Stimulated activated CD8-positive, alpha-beta memory T cell treated with anti-CD3 and anti-CD28 coated beads, Interleukin-7, amount 100 ng/mL, for 24 hours (primary cell): ENCODE results near the gene NASP.
A peak's percentile ranks its signal among the peaks of the same experiment; 100 is the strongest.
"Not testable (repeated sequence)": the region's sequence is repeated elsewhere in the genome, so short reads cannot be mapped to it uniquely, and the experiment has no call there.

ENCODE experiments used
- DNase-seq: peaks from one replicate; pipeline ENCODE4 v3.0.0-alpha.2; 2020; ENCODE audit warnings: low read depth

Gene NASP

GRCh38 chr1:45570631-45571030 lies 13.2 kb upstream of the NASP start:
- no peak for DNase-seq

- no peak for DNase-seq
Observed at GRCh38 chr1:45573231-45573804, 10.5 kb upstream of the NASP start.

- no peak for DNase-seq
Observed at GRCh38 chr1:45574105-45574626, 9.7 kb upstream of the NASP start.

- peak; percentile 81 for DNase-seq
Observed at GRCh38 chr1:45583264-45583665, 576 bp upstream of the NASP start.

GRCh38 chr1:45584351-45585109 lies 689 bp downstream of the NASP start:
- peak; percentile 80 for DNase-seq

- DNase-seq, result no peak
Observed at GRCh38 chr1:45585110-45585426, 1.2 kb downstream of the NASP start.

GRCh38 chr1:45585496-45586075 lies 1.7 kb downstream of the NASP start:
- DNase-seq, result no peak

- DNase-seq, result no peak
Observed at GRCh38 chr1:45586769-45587168, 2.9 kb downstream of the NASP start.

- DNase-seq, result no peak
Observed at GRCh38 chr1:45589861-45590260, 6.0 kb downstream of the NASP start.

- no peak for DNase-seq
Observed at GRCh38 chr1:45594412-45594811, 10.6 kb downstream of the NASP start.

- not testable (repeated sequence) for DNase-seq
Observed at GRCh38 chr1:45596765-45597164, 12.9 kb downstream of the NASP start.

- no peak for DNase-seq
Observed at GRCh38 chr1:45604239-45604638, 20.4 kb downstream of the NASP start.

GRCh38 chr1:45607404-45608074 lies 23.7 kb downstream of the NASP start:
- DNase-seq, result no peak

GRCh38 chr1:45608175-45609156 lies 24.6 kb downstream of the NASP start:
- no peak for DNase-seq

- DNase-seq, result no peak
Observed at GRCh38 chr1:45610589-45611226, 26.9 kb downstream of the NASP start.

GRCh38 chr1:45612941-45613579 lies 29.2 kb downstream of the NASP start:
- no peak for DNase-seq

- no peak for DNase-seq
Observed at GRCh38 chr1:45615885-45616284, 32.0 kb downstream of the NASP start.

- no peak for DNase-seq
Observed at GRCh38 chr1:45617618-45618017, 33.8 kb downstream of the NASP start.

- no peak for DNase-seq
Observed at GRCh38 chr1:45619149-45619921, 35.5 kb downstream of the NASP start.
